PC-9 (cell line): ENCODE data around the gene ITGAE. TPM values are rescaled to one million over a fixed set of nuclear protein-coding genes. Genes with fewer than 3 reads are reported as not detected.

Experiments
- BruUV-seq: library from RNA; stranded (reverse); fragments of 400-500 nt; replicated peaks from 2 replicates; lab custom pipeline; 2021; lab: Mats Ljungman, UMichigan
- CTCF ChIA-PET: fragments of 300-600 bp; sonication (Branson Sonifier 250); formaldehyde crosslinking; loops from one replicate; lab custom pipeline; 2022; ENCODE audit warnings: antibody characterized with exemption; lab: Charles Lee
- POLR2A ChIA-PET: fragments of 300-600 bp; sonication (Branson Sonifier 250); formaldehyde crosslinking; loops from one replicate; lab custom pipeline; 2022; ENCODE audit warnings: antibody characterized with exemption; ENCODE audit not compliant: unreplicated experiment; lab: Charles Lee
- DNase-seq, 2 experiments: peaks; one replicate each; pipeline versions ENCODE4 v3.0.0 to v3.0.0-alpha.2; 2015 to 2022; ENCODE audit warnings: mixed read lengths in 1 of 2
- H2AFZ ChIP-seq: fragments of 200-600 bp; sonication (generic); 2 replicates; pipeline ENCODE4 v1.8.1; 2017; ENCODE audit warnings: antibody characterized with exemption
- H3F3A ChIP-seq: fragments of 200-600 bp; sonication (generic); 2 replicates; pipeline ENCODE4 v1.8.1; 2017; ENCODE audit warnings: antibody characterized with exemption, mild to moderate bottlenecking, low read depth; ENCODE audit not compliant: insufficient read depth
- H3K27ac ChIP-seq: fragments of 200-600 bp; sonication (generic); 2 replicates; pipeline ENCODE4 v1.6.1; 2016; ENCODE audit warnings: mixed run types
- H3K27me3 ChIP-seq: fragments of 200-600 bp; sonication (generic); 2 replicates; pipeline ENCODE4 v1.6.1; 2016; ENCODE audit warnings: low read depth, mixed run types; ENCODE audit not compliant: insufficient read depth
- H3K36me3 ChIP-seq: fragments of 200-600 bp; sonication (generic); 2 replicates; pipeline ENCODE4 v1.6.1; 2016; ENCODE audit warnings: low read depth, mixed run types
- H3K4me1 ChIP-seq: fragments of 200-600 bp; sonication (generic); replicated peaks from 2 replicates; pipeline ENCODE4 v1.6.1; 2016; ENCODE audit warnings: mixed run types; ENCODE audit not compliant: insufficient read depth
- H3K4me2 ChIP-seq: fragments of 200-600 bp; sonication (generic); 2 replicates; pipeline ENCODE4 v1.6.1; 2017; ENCODE audit warnings: mixed run types
- H3K4me3 ChIP-seq: fragments of 200-600 bp; sonication (generic); 2 replicates; pipeline ENCODE4 v1.6.1; 2016; ENCODE audit warnings: mixed run types
- H3K79me2 ChIP-seq: fragments of 200-600 bp; sonication (generic); 2 replicates; pipeline ENCODE4 v1.6.1; 2017; ENCODE audit warnings: low read depth, mixed run types
- H3K9me2 ChIP-seq: fragments of 200-600 bp; sonication (generic); 2 replicates; pipeline ENCODE4 v1.8.1; 2017; ENCODE audit warnings: mild to moderate bottlenecking; ENCODE audit not compliant: insufficient read depth
- H3K9me3 ChIP-seq: fragments of 200-600 bp; sonication (generic); 2 replicates; pipeline ENCODE4 v1.8.1; 2016; ENCODE audit warnings: low read depth; ENCODE audit not compliant: insufficient read depth
- H4K20me1 ChIP-seq: fragments of 200-600 bp; sonication (generic); 2 replicates; pipeline ENCODE4 v1.8.1; 2017; ENCODE audit not compliant: insufficient read depth
- CTCF ChIP-seq: fragments of 200-600 bp; sonication (generic); conservative IDR thresholded peaks from 2 replicates; pipeline ENCODE4 v1.6.1; 2017; ENCODE audit warnings: mixed run types, antibody characterized with exemption, mild to moderate bottlenecking, moderate library complexity
- EZH2 ChIP-seq: fragments of 200-600 bp; sonication (generic); IDR thresholded peaks from 2 replicates; pipeline ENCODE4 v1.8.0; 2017; ENCODE audit warnings: antibody characterized with exemption, low read depth
- intact Hi-C: fragments of 100-400 bp; cut with micrococcal nuclease; formaldehyde crosslinking; loops from one replicate; pipeline ENCODE4 v1.10.0; 2022; ENCODE audit not compliant: unreplicated experiment
- total RNA-seq: library from RNA; stranded (reverse); gene quantifications from 2 replicates; pipeline ENCODE4 v1.2.3, GENCODE V29; 2021

Gene ITGAE
- total RNA-seq, 1 experiment from 2014 or later = 52.8 TPM

GRCh38 chr17:3744014-3744413, 57.0 kb downstream of the ITGAE start:
- intact Hi-C loops = no loop called here
- Histone ChIP-seq H3K9me3 (no peaks in the 10 kb centered on the region), H3K36me3 (no peaks in the 10 kb centered on the region), H3K4me1 (no peaks in the 10 kb centered on the region), H3K4me2 (no peak overlapping the region), H2AFZ (no peak overlapping the region), H3K4me3 (no peak overlapping the region), H3K79me2 (no peaks in the 10 kb centered on the region), H4K20me1 (no peaks in the 10 kb centered on the region), H3K9me2 (no peaks in the 10 kb centered on the region), H3K27me3 (no peaks in the 10 kb centered on the region; the same call in 1 of the 2 replicates), H3K27ac (no peak overlapping the region), H3F3A (0 out of 2 replicates have a peak, but pooled peaks cover 4% of the 10 kb centered on the region)
- TF ChIP-seq EZH2 = no peak
- no peak for TF ChIP-seq CTCF
- no TSS peak for BruUV-seq
- ChIA-PET CTCF (interaction anchor here (0.7 kb wide), 1 partner anchor 966 kb away, joined by 8 read pairs; the partner anchor contains the start of gene ARRB2), POLR2A (no interaction called here)
- peak in 1 of 2 experiments; percentile 59 for DNase-seq

DNA sequence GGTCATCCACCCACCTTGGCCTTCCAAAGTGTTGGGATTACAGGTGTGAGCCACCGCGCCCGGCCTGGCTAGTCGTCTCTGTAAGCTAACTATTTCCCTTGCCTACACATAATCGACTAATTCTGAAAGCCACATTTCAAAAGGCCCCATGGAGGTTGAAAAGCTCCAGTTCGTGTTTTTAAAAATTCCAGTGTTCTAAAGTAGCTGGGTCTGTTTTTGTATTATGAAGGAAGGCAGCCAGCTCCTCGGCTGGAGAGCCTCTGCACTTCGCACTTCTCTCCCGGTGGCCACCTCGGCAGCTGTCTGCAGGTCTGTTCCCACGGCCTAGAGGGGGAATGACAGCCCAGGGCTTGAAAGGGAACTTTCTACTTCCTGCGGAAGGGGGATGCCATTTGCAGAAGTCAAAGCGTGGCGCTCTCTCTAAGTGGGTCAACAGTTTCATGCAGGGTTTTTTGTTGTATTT, 60.3 kb downstream of the ITGAE start:
- no TSS peak for BruUV-seq
- CTCF ChIA-PET = no interaction called here
- Histone ChIP-seq H4K20me1 (no peaks in the 10 kb centered on the region), H2AFZ (no peak overlapping the region), H3K9me2 (no peaks in the 10 kb centered on the region), H3F3A (peaks cover 4% of the 10 kb centered on the region; the same call in 1 of the 2 replicates), H3K27ac (no peak overlapping the region), H3K4me1 (no peaks in the 10 kb centered on the region), H3K4me3 (no peak overlapping the region), H3K27me3 (no peaks in the 10 kb centered on the region; the same call in 1 of the 2 replicates), H3K79me2 (no peaks in the 10 kb centered on the region), H3K36me3 (no peaks in the 10 kb centered on the region), H3K4me2 (no peak overlapping the region), H3K9me3 (no peaks in the 10 kb centered on the region)
- DNase-seq = no peak
- intact Hi-C loops = no loop called here
- TF ChIP-seq CTCF (no peak), EZH2 (no peak)
- POLR2A ChIA-PET = no interaction called here

DNA sequence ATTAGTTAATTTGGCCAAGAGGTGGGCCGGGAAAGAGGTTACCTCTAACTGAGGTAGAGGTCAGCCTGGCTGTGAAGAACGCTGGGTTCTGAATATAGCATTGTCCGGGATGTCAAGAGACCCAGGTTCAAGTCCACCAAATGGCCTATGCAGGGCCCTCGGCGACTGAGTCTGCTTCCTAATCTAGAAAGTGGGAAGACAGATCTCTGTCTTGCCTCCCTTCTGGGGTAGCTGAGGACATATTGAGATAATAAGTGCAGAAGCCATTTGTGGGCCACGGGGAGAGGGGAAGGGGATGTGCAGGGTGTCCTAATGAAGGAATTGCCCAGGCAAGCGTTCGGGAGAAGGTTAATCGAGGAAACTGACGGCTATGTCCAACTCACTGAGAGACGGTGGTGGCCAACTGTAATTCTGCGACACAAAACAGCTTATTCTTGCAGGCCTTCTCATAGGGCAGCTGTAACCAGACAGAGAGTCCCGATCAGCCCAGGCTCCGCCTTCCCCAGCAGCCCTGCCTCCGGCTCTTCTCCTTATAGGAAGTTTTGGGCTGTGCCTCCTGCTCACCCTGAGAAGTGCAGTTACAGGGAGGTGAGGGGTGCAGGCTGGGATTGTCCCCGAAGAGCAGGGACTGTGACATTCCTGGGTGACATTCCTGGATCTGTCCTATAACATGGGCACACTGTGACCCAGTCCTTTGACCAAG, 61.4 kb downstream of the ITGAE start:
- Histone ChIP-seq H3F3A (peaks cover 4% of the 10 kb centered on the region; the same call in 1 of the 2 replicates), H3K4me2 (no peak overlapping the region), H3K27ac (no peak overlapping the region), H2AFZ (no peak overlapping the region), H3K27me3 (no peaks in the 10 kb centered on the region), H3K79me2 (no peaks in the 10 kb centered on the region), H3K4me3 (no peak overlapping the region), H3K9me2 (no peaks in the 10 kb centered on the region), H3K9me3 (no peaks in the 10 kb centered on the region), H3K4me1 (no peaks in the 10 kb centered on the region), H4K20me1 (no peaks in the 10 kb centered on the region), H3K36me3 (no peaks in the 10 kb centered on the region)
- DNase-seq = no peak
- ChIA-PET CTCF (interaction anchor here (0.9 to 1.0 kb wide), 2 partner anchors 10 to 99 kb away, joined by 3 to 4 read pairs; no protein-coding TSS in a partner anchor), POLR2A (interaction anchor here (0.6 kb wide), 2 partner anchors 575 to 655 kb away, joined by 5 to 6 read pairs; no protein-coding TSS in a partner anchor)
- intact Hi-C loops = loop anchor here (5.0 to 10.0 kb wide), 3 partner anchors 57 to 335 kb away; no protein-coding TSS in a partner anchor
- no TSS peak for BruUV-seq
- no peak for TF ChIP-seq CTCF
- no peak for TF ChIP-seq EZH2
